Dedifferentiated amniotic fluid mesenchymal stem cell (primary cell): Measurements from ENCODE around the gene ATP6V0A4.
"Not testable (repeated sequence)": the region's sequence is repeated elsewhere in the genome, so short reads cannot be mapped to it uniquely, and the experiment has no call there.

Experiments
- DNase-seq: peaks from one replicate; pipeline ENCODE4 v3.0.0-alpha.2; 2016; ENCODE audit errors: extremely low spot score

ATP6V0A4 gene

GRCh38 chr7:138802706-138803105, 4.7 kb upstream of the ATP6V0A4 start:
- no peak for DNase-seq

- no peak for DNase-seq
These were observed 3.3 kb upstream of the ATP6V0A4 start for GRCh38 chr7:138801256-138801655.

GRCh38 chr7:138799336-138800000, 1.5 kb upstream of the ATP6V0A4 start:
- DNase-seq: no peak

GRCh38 chr7:138798836-138799235, 840 bp upstream of the ATP6V0A4 start:
- DNase-seq: no peak

- DNase-seq: not testable (repeated sequence)
These were observed 950 bp downstream of the ATP6V0A4 start for GRCh38 chr7:138797046-138797445.

GRCh38 chr7:138796038-138796615, 1.9 kb downstream of the ATP6V0A4 start:
- no peak for DNase-seq

GRCh38 chr7:138785587-138786437, 12.2 kb downstream of the ATP6V0A4 start:
- DNase-seq: no peak

- DNase-seq: peak; percentile 40
These were observed 13.3 kb downstream of the ATP6V0A4 start for GRCh38 chr7:138784692-138785091.

GRCh38 chr7:138781004-138781403, 17.0 kb downstream of the ATP6V0A4 start:
- DNase-seq: no peak

- no peak for DNase-seq
These were observed 21.7 kb downstream of the ATP6V0A4 start for GRCh38 chr7:138776166-138776833.

GRCh38 chr7:138773817-138774216, 24.2 kb downstream of the ATP6V0A4 start:
- no peak for DNase-seq

GRCh38 chr7:138773176-138773575, 24.8 kb downstream of the ATP6V0A4 start:
- DNase-seq: no peak

- no peak for DNase-seq
These were observed 27.1 kb downstream of the ATP6V0A4 start for GRCh38 chr7:138770904-138771303.

- DNase-seq: no peak
These were observed 29.8 kb downstream of the ATP6V0A4 start for GRCh38 chr7:138768241-138768640.

- no peak for DNase-seq
These were observed 41.3 kb downstream of the ATP6V0A4 start for GRCh38 chr7:138756591-138757242.

- DNase-seq: no peak
These were observed 42.0 kb downstream of the ATP6V0A4 start for GRCh38 chr7:138755842-138756590.

GRCh38 chr7:138755331-138755747, 42.7 kb downstream of the ATP6V0A4 start:
- no peak for DNase-seq

GRCh38 chr7:138753610-138754009, 44.4 kb downstream of the ATP6V0A4 start:
- no peak for DNase-seq

- DNase-seq: no peak
These were observed 44.9 kb downstream of the ATP6V0A4 start for GRCh38 chr7:138753150-138753518.

- DNase-seq: no peak
These were observed 45.4 kb downstream of the ATP6V0A4 start for GRCh38 chr7:138752518-138753149.
